GM06990 (cell line): ENCODE measurements around the gene OXNAD1.

Source experiments
- DNase-seq: peaks from one replicate; pipeline ENCODE4 v3.0.0-alpha.2; 2011; ENCODE audit not compliant: insufficient read length; ENCODE audit errors: extremely low read depth
- H3K27me3 ChIP-seq: replicated peaks from 2 replicates; pipeline ENCODE4 v1.6.0; 2011; ENCODE audit warnings: low read length; ENCODE audit not compliant: control insufficient read depth, insufficient read depth
- H3K36me3 ChIP-seq: 2 replicates; pipeline ENCODE4 v1.5.1; 2011; ENCODE audit warnings: low read length; ENCODE audit not compliant: control insufficient read depth, insufficient read depth
- H3K4me3 ChIP-seq: replicated peaks from 2 replicates; pipeline ENCODE4 v1.5.1; 2011; ENCODE audit warnings: low read depth, mild to moderate bottlenecking, control low read depth, low read length
- CTCF ChIP-seq: IDR thresholded peaks from 2 replicates; pipeline ENCODE4 v1.5.1; 2011; ENCODE audit warnings: low read length, control low read depth, mild to moderate bottlenecking, inconsistent platforms; ENCODE audit not compliant: insufficient read depth, poor library complexity, severe bottlenecking

Gene OXNAD1

GRCh38 chr3:16224325-16224724, 40.7 kb upstream of the OXNAD1 start:
- H3K27me3 ChIP-seq: no peaks in the 10 kb centered on the region; the same call in 1 of the 2 replicates
- H3K36me3 ChIP-seq: no peaks in the 10 kb centered on the region
- H3K4me3 ChIP-seq: no peak overlapping the region
- no peak for DNase-seq
- TF ChIP-seq CTCF: no peak

GRCh38 chr3:16227566-16227965, 37.4 kb upstream of the OXNAD1 start:
- no peak overlapping the region for H3K4me3 ChIP-seq
- no peak for TF ChIP-seq CTCF
- no peak for DNase-seq
- no peaks in the 10 kb centered on the region for H3K27me3 ChIP-seq
- H3K36me3 ChIP-seq: no peaks in the 10 kb centered on the region

GRCh38 chr3:16229681-16230080, 35.3 kb upstream of the OXNAD1 start:
- H3K27me3 ChIP-seq: no peaks in the 10 kb centered on the region
- TF ChIP-seq CTCF: no peak
- H3K4me3 ChIP-seq: no peak overlapping the region
- no peak for DNase-seq
- no peaks in the 10 kb centered on the region for H3K36me3 ChIP-seq

GRCh38 chr3:16231983-16232382, 33.0 kb upstream of the OXNAD1 start:
- no peak for TF ChIP-seq CTCF
- no peak for DNase-seq
- no peak overlapping the region for H3K4me3 ChIP-seq
- H3K27me3 ChIP-seq: no peaks in the 10 kb centered on the region
- no peaks in the 10 kb centered on the region for H3K36me3 ChIP-seq

GRCh38 chr3:16233806-16234205, 31.2 kb upstream of the OXNAD1 start:
- no peaks in the 10 kb centered on the region for H3K36me3 ChIP-seq
- no peak for TF ChIP-seq CTCF
- no peak overlapping the region for H3K4me3 ChIP-seq
- DNase-seq: no peak
- no peaks in the 10 kb centered on the region for H3K27me3 ChIP-seq

GRCh38 chr3:16234281-16234680, 30.7 kb upstream of the OXNAD1 start:
- H3K27me3 ChIP-seq: no peaks in the 10 kb centered on the region
- no peaks in the 10 kb centered on the region for H3K36me3 ChIP-seq
- no peak for TF ChIP-seq CTCF
- H3K4me3 ChIP-seq: no peak overlapping the region
- no peak for DNase-seq
